GM12878 (cell line): ENCODE data around the gene CHPF2. TPM values are rescaled to one million over a fixed set of nuclear protein-coding genes. Genes with fewer than 3 reads are reported as not detected.

Source experiments
- BRCA1 ChIP-seq: IDR thresholded peaks from 2 replicates; pipeline ENCODE4 v1.6.1; 2011; ENCODE audit warnings: low read depth, low read length, improper control_type of control experiment
- EGR1 ChIP-seq, 2 experiments: IDR thresholded peaks; 1 replicate in 1 of 2; 2 replicates in 1 of 2; pipeline ENCODE4 v1.6.1; 2011 to 2012; ENCODE audit warnings: low read depth in 2 of 2, low read length in 2 of 2, borderline replicate concordance in 1 of 2, mild to moderate bottlenecking in 1 of 2, moderate library complexity in 1 of 2
- ETV6 ChIP-seq, 2 experiments: fragments of 450-650 bp in 1 of 2; IDR thresholded peaks in 1 of 2; conservative IDR thresholded peaks in 1 of 2; 2 replicates each; pipeline ENCODE4 v1.6.1; 2014; ENCODE audit warnings: antibody characterized with exemption in 1 of 2, borderline replicate concordance in 1 of 2, low read depth in 1 of 2, mild to moderate bottlenecking in 1 of 2, moderate library complexity in 1 of 2
- LARP7 ChIP-seq: fragments of 450-650 bp; IDR thresholded peaks from 2 replicates; pipeline ENCODE4 v1.6.1; 2017; ENCODE audit warnings: mild to moderate bottlenecking
- PAX8 ChIP-seq: fragments of 450-650 bp; IDR thresholded peaks from 2 replicates; pipeline ENCODE4 v1.6.1; 2017; ENCODE audit warnings: mild to moderate bottlenecking, moderate library complexity
- RBBP5 ChIP-seq: fragments of 200-600 bp; sonication (generic); conservative IDR thresholded peaks from 2 replicates; pipeline ENCODE4 v1.6.1; 2016
- polyA plus RNA-seq, 11 experiments: library from polyadenylated mRNA; depleted of rRNA in 4 of 11; unstranded in 6 of 11; stranded (reverse) in 5 of 11; fragments of >200 nt; fragmentation: Nextera tagmentation in 4 of 11; fragmentation: Illumina TruSeq in 1 of 11; extraction: Ambion mirVana in 4 of 11; extraction: Trizol in 1 of 11; gene quantifications; 1 replicate in 1 of 11; 2 replicates in 10 of 11; pipeline versions ENCODE4 v1.2.1 to v1.2.3, GENCODE V29; 2011 to 2016; ENCODE audit warnings: inconsistent platforms in 2 of 11, missing spikeins in 2 of 11, low read depth in 1 of 11
- total RNA-seq, 4 experiments: library from RNA; depleted of rRNA in 3 of 4; stranded (reverse); fragments of >200 nt in 3 of 4; fragmentation: Illumina TruSeq in 1 of 4; extraction: Trizol in 1 of 4; gene quantifications; 2 replicates each; pipeline versions ENCODE4 v1.2.1 to v1.2.3, GENCODE V29; 2013 to 2021
- TF ChIP-seq, protein P1 (sequence below): IDR thresholded peaks from 2 replicates; pipeline ENCODE4 v1.6.1; 2011; ENCODE audit warnings: mild to moderate bottlenecking, low read depth, low read length, moderate library complexity; ENCODE audit not compliant: insufficient replicate concordance
- TF ChIP-seq, protein P2 (sequence below): fragments of 450-650 bp; IDR thresholded peaks from 2 replicates; pipeline ENCODE4 v1.6.1; 2014; ENCODE audit warnings: mild to moderate bottlenecking
- TF ChIP-seq, protein P3 (sequence below): fragments of 450-650 bp; IDR thresholded peaks from 2 replicates; pipeline ENCODE4 v1.6.1; 2018; ENCODE audit warnings: borderline replicate concordance, mild to moderate bottlenecking; ENCODE audit not compliant: partially characterized antibody
- TF ChIP-seq, protein P4 (sequence below): fragments of 450-650 bp; IDR thresholded peaks from 2 replicates; pipeline ENCODE4 v1.6.1; 2017; ENCODE audit warnings: mild to moderate bottlenecking, moderate library complexity
- TF ChIP-seq, protein P5 (sequence below): fragments of 150-350 bp; IDR thresholded peaks from 2 replicates; pipeline ENCODE4 v1.6.1; 2016; ENCODE audit warnings: low read depth, low read length

CHPF2 gene
- total and polyA plus RNA-seq, 10 of the 15 experiments (the other 5 are each of a cell fraction or from before 2014, with no cell fraction given), result 0.23 to 33.1 (median 11.5) TPM

DNA sequence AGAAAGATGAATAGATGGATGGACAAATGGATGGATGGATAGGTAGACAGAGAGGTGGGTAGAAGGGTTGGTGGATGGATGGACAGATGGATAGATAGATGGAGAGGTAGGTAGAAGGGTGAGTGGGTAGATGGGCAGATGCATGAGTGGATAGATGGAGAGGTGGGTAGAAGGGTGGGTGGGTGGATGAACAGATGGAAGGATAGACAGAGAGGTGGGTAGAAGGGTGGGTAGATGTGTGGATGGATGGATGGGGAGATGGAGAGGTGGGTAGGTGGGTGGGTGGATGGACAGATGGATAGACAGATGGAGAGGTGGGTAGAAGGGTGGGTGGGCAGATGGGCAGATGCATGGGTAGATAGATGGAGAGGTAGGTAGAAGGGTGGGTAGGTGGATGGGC is 34.4 kb upstream of the CHPF2 start (continued):
- TF ChIP-seq, protein P1, sequence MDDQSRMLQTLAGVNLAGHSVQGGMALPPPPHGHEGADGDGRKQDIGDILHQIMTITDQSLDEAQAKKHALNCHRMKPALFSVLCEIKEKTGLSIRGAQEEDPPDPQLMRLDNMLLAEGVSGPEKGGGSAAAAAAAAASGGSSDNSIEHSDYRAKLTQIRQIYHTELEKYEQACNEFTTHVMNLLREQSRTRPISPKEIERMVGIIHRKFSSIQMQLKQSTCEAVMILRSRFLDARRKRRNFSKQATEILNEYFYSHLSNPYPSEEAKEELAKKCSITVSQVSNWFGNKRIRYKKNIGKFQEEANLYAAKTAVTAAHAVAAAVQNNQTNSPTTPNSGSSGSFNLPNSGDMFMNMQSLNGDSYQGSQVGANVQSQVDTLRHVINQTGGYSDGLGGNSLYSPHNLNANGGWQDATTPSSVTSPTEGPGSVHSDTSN, result no peak
- TF ChIP-seq EGR1 (IDR thresholded peaks at IDR 0.05; ENCODE audit: borderline replicate concordance in 1 of 2, low read depth in 2 of 2, low read length in 2 of 2) (no peak), RBBP5 (no peak), LARP7 (no peak), ETV6 (conservative IDR thresholded peaks at IDR 0.05 in 1 of 2, IDR thresholded peaks at IDR 0.05 in 1 of 2; ENCODE audit: borderline replicate concordance in 1 of 2, low read depth in 1 of 2) (no peak), PAX8 (no peak), BRCA1 (no peak)
- TF ChIP-seq, protein P2, sequence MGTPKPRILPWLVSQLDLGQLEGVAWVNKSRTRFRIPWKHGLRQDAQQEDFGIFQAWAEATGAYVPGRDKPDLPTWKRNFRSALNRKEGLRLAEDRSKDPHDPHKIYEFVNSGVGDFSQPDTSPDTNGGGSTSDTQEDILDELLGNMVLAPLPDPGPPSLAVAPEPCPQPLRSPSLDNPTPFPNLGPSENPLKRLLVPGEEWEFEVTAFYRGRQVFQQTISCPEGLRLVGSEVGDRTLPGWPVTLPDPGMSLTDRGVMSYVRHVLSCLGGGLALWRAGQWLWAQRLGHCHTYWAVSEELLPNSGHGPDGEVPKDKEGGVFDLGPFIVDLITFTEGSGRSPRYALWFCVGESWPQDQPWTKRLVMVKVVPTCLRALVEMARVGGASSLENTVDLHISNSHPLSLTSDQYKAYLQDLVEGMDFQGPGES, result no peak
- TF ChIP-seq, protein P3, sequence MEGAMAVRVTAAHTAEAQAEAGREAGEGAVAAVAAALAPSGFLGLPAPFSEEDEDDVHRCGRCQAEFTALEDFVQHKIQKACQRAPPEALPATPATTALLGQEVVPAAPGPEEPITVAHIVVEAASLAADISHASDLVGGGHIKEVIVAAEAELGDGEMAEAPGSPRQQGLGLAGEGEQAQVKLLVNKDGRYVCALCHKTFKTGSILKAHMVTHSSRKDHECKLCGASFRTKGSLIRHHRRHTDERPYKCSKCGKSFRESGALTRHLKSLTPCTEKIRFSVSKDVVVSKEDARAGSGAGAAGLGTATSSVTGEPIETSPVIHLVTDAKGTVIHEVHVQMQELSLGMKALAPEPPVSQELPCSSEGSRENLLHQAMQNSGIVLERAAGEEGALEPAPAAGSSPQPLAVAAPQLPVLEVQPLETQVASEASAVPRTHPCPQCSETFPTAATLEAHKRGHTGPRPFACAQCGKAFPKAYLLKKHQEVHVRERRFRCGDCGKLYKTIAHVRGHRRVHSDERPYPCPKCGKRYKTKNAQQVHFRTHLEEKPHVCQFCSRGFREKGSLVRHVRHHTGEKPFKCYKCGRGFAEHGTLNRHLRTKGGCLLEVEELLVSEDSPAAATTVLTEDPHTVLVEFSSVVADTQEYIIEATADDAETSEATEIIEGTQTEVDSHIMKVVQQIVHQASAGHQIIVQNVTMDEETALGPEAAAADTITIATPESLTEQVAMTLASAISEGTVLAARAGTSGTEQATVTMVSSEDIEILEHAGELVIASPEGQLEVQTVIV, result no peak
- TF ChIP-seq, protein P4, sequence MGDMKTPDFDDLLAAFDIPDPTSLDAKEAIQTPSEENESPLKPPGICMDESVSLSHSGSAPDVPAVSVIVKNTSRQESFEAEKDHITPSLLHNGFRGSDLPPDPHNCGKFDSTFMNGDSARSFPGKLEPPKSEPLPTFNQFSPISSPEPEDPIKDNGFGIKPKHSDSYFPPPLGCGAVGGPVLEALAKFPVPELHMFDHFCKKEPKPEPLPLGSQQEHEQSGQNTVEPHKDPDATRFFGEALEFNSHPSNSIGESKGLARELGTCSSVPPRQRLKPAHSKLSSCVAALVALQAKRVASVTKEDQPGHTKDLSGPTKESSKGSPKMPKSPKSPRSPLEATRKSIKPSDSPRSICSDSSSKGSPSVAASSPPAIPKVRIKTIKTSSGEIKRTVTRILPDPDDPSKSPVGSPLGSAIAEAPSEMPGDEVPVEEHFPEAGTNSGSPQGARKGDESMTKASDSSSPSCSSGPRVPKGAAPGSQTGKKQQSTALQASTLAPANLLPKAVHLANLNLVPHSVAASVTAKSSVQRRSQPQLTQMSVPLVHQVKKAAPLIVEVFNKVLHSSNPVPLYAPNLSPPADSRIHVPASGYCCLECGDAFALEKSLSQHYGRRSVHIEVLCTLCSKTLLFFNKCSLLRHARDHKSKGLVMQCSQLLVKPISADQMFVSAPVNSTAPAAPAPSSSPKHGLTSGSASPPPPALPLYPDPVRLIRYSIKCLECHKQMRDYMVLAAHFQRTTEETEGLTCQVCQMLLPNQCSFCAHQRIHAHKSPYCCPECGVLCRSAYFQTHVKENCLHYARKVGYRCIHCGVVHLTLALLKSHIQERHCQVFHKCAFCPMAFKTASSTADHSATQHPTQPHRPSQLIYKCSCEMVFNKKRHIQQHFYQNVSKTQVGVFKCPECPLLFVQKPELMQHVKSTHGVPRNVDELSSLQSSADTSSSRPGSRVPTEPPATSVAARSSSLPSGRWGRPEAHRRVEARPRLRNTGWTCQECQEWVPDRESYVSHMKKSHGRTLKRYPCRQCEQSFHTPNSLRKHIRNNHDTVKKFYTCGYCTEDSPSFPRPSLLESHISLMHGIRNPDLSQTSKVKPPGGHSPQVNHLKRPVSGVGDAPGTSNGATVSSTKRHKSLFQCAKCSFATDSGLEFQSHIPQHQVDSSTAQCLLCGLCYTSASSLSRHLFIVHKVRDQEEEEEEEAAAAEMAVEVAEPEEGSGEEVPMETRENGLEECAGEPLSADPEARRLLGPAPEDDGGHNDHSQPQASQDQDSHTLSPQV, result no peak
- TF ChIP-seq, protein P5, sequence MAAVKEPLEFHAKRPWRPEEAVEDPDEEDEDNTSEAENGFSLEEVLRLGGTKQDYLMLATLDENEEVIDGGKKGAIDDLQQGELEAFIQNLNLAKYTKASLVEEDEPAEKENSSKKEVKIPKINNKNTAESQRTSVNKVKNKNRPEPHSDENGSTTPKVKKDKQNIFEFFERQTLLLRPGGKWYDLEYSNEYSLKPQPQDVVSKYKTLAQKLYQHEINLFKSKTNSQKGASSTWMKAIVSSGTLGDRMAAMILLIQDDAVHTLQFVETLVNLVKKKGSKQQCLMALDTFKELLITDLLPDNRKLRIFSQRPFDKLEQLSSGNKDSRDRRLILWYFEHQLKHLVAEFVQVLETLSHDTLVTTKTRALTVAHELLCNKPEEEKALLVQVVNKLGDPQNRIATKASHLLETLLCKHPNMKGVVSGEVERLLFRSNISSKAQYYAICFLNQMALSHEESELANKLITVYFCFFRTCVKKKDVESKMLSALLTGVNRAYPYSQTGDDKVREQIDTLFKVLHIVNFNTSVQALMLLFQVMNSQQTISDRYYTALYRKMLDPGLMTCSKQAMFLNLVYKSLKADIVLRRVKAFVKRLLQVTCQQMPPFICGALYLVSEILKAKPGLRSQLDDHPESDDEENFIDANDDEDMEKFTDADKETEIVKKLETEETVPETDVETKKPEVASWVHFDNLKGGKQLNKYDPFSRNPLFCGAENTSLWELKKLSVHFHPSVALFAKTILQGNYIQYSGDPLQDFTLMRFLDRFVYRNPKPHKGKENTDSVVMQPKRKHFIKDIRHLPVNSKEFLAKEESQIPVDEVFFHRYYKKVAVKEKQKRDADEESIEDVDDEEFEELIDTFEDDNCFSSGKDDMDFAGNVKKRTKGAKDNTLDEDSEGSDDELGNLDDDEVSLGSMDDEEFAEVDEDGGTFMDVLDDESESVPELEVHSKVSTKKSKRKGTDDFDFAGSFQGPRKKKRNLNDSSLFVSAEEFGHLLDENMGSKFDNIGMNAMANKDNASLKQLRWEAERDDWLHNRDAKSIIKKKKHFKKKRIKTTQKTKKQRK, result no peak
